Osteoblast (primary cell): Measurements from ENCODE around the gene NTN4. TPM values are rescaled to one million over a fixed set of nuclear protein-coding genes. Genes with fewer than 3 reads are reported as not detected.
A peak's percentile ranks its signal among the peaks of the same experiment; 100 is the strongest.

Experiments
- DNase-seq: peaks from one replicate; pipeline ENCODE4 v3.0.0; 2011; ENCODE audit warnings: low spot score, mixed read lengths; ENCODE audit not compliant: insufficient read length; ENCODE audit errors: missing footprints
- H2AFZ ChIP-seq: 2 replicates; pipeline ENCODE4 v1.6.0; 2011; ENCODE audit warnings: mild to moderate bottlenecking, low read length
- H3K27ac ChIP-seq: 2 replicates; pipeline ENCODE4 v1.5.1; 2011; ENCODE audit warnings: mild to moderate bottlenecking, low read depth, low read length, moderate library complexity
- H3K27me3 ChIP-seq: 2 replicates; pipeline ENCODE4 v1.6.0; 2012; ENCODE audit warnings: mild to moderate bottlenecking, control low read depth, inconsistent platforms, low read length, moderate library complexity; ENCODE audit not compliant: insufficient read depth
- H3K36me3 ChIP-seq: 2 replicates; pipeline ENCODE4 v1.5.1; 2011; ENCODE audit warnings: mild to moderate bottlenecking, low read length, control low read depth, moderate library complexity; ENCODE audit not compliant: insufficient read depth
- H3K4me1 ChIP-seq: 2 replicates; pipeline ENCODE4 v1.5.1; 2011; ENCODE audit warnings: mild to moderate bottlenecking, low read length, control low read depth, moderate library complexity; ENCODE audit not compliant: insufficient read depth
- H3K4me2 ChIP-seq: 2 replicates; pipeline ENCODE4 v1.6.0; 2011; ENCODE audit warnings: mild to moderate bottlenecking, low read length; ENCODE audit not compliant: insufficient read depth
- H3K4me3 ChIP-seq: fragments of 200-600 bp; sonication (generic); 3 replicates; pipeline ENCODE4 v1.5.1; 2012; ENCODE audit warnings: mild to moderate bottlenecking, low read length, inconsistent platforms; ENCODE audit not compliant: insufficient read depth
- H3K79me2 ChIP-seq: 2 replicates; pipeline ENCODE4 v1.6.0; 2012; ENCODE audit warnings: mild to moderate bottlenecking, low read length, control low read depth, inconsistent platforms; ENCODE audit not compliant: insufficient read depth
- H3K9me3 ChIP-seq: 2 replicates; pipeline ENCODE4 v1.5.1; 2011; ENCODE audit warnings: low read depth, low read length, control low read depth
- H4K20me1 ChIP-seq: 2 replicates; pipeline ENCODE4 v1.6.0; 2012; ENCODE audit warnings: mild to moderate bottlenecking, low read length, control low read depth; ENCODE audit not compliant: insufficient read depth
- CTCF ChIP-seq: IDR thresholded peaks from 2 replicates; pipeline ENCODE4 v1.5.1; 2011; ENCODE audit warnings: mild to moderate bottlenecking, low read depth, low read length, moderate library complexity; ENCODE audit errors: extremely low read depth
- total RNA-seq: library from RNA; depleted of rRNA; stranded (reverse); fragments of >200 nt; gene quantifications from 2 replicates; pipeline ENCODE4 v1.2.3, GENCODE V29; 2012

Gene NTN4
- 45.1 and 47.8 TPM in 2 replicates for total RNA-seq

- Histone ChIP-seq H3K27me3 (no peaks in the 10 kb centered on the region), H3K4me2 (peak within 1 kb of the TSS; percentile 89), H3K79me2 (peaks cover 47% of the 10 kb centered on the region), H3K27ac (peak within 1 kb of the TSS; percentile 91), H3K4me3 (peak within 1 kb of the TSS; percentile 91), H3K4me1 (peaks cover 18% of the 10 kb centered on the region), H2AFZ (peak within 1 kb of the TSS; percentile 82), H3K9me3 (no peaks in the 10 kb centered on the region), H4K20me1 (no peaks in the 10 kb centered on the region), H3K36me3 (peaks cover 18% of the 10 kb centered on the region)
- TF ChIP-seq CTCF = no peak
- DNase-seq = peak; percentile 84
Measured at GRCh38 chr12:95790033-95790916, at the start of gene NTN4. Gene NTN4, minus strand, starts transcription at chr12:95790764. Its CDS starts 455 bp downstream, at chr12:95790309.

- no peaks in the 10 kb centered on the region for H3K9me3 ChIP-seq
- no peaks in the 10 kb centered on the region for H3K79me2 ChIP-seq
- no peaks in the 10 kb centered on the region for H3K36me3 ChIP-seq
- H3K27ac ChIP-seq = no peak overlapping the region
- H3K4me1 ChIP-seq = peaks cover 23% of the 10 kb centered on the region
- peak overlapping the region; percentile 37 for H3K4me2 ChIP-seq
- peaks cover 15% of the 10 kb centered on the region for H3K27me3 ChIP-seq
- TF ChIP-seq CTCF = no peak
- DNase-seq = no peak
- H2AFZ ChIP-seq = peak overlapping the region; percentile 43
- peak overlapping the region; percentile 48 for H3K4me3 ChIP-seq
- H4K20me1 ChIP-seq = no peaks in the 10 kb centered on the region
Measured at GRCh38 chr12:95838125-95838524, 47.6 kb upstream of the NTN4 start.

GRCh38 chr12:95837240-95838038, 46.9 kb upstream of the NTN4 start:
- DNase-seq = no peak
- no peak for TF ChIP-seq CTCF
- no peaks in the 10 kb centered on the region for H4K20me1 ChIP-seq
- H3K79me2 ChIP-seq = no peaks in the 10 kb centered on the region
- peak overlapping the region; percentile 81 for H2AFZ ChIP-seq
- H3K27ac ChIP-seq = no peak overlapping the region
- peak overlapping the region; percentile 37 for H3K4me2 ChIP-seq
- H3K36me3 ChIP-seq = no peaks in the 10 kb centered on the region
- H3K4me3 ChIP-seq = no peak overlapping the region
- H3K27me3 ChIP-seq = peaks cover 14% of the 10 kb centered on the region
- H3K9me3 ChIP-seq = no peaks in the 10 kb centered on the region
- peaks cover 23% of the 10 kb centered on the region for H3K4me1 ChIP-seq
